SJSA1 (cell line): ENCODE measurements around the gene KLF2. TPM values are rescaled to one million over a fixed set of nuclear protein-coding genes. Genes with fewer than 3 reads are reported as not detected.
A peak's percentile ranks its signal among the peaks of the same experiment; 100 is the strongest.
"Not testable (repeated sequence)": the region's sequence is repeated elsewhere in the genome, so short reads cannot be mapped to it uniquely, and the experiment has no call there.

Experiments used
- DNase-seq, 2 experiments: peaks; one replicate each; pipeline ENCODE4 v3.0.0-alpha.2; 2015 to 2020; ENCODE audit warnings: low spot score in 2 of 2, low read depth in 1 of 2
- H3K27ac ChIP-seq: fragments of 250-450 bp; sonication (Bioruptor Pico); 2 replicates; pipeline ENCODE4 v1.5.1; 2020; ENCODE audit warnings: mild to moderate bottlenecking, moderate library complexity
- H3K27me3 ChIP-seq: fragments of 250-450 bp; sonication (Bioruptor Pico); replicated peaks from 2 replicates; pipeline ENCODE4 v1.5.1; 2020; ENCODE audit warnings: mild to moderate bottlenecking, moderate library complexity
- H3K36me3 ChIP-seq: fragments of 250-450 bp; sonication (Bioruptor Pico); 2 replicates; pipeline ENCODE4 v1.5.1; 2020; ENCODE audit warnings: mild to moderate bottlenecking
- H3K4me1 ChIP-seq: fragments of 250-450 bp; sonication (Bioruptor Pico); replicated peaks from 2 replicates; pipeline ENCODE4 v1.6.1; 2021; ENCODE audit warnings: mild to moderate bottlenecking
- H3K4me3 ChIP-seq: fragments of 250-450 bp; sonication (Bioruptor Pico); 2 replicates; pipeline ENCODE4 v1.5.1; 2020; ENCODE audit warnings: mild to moderate bottlenecking
- H3K9me3 ChIP-seq: fragments of 250-450 bp; sonication (Bioruptor Pico); replicated peaks from 2 replicates; pipeline ENCODE4 v1.5.1; 2020; ENCODE audit warnings: mild to moderate bottlenecking
- total RNA-seq: library from RNA; depleted of rRNA; stranded (reverse); fragments of >200 nt; shearing (Covaris generic); gene quantifications from 2 replicates; pipeline ENCODE4 v1.2.3, GENCODE V29; 2014; rRNA removed

Gene KLF2
- total RNA-seq: 12.6 and 15.2 TPM in 2 replicates

DNA sequence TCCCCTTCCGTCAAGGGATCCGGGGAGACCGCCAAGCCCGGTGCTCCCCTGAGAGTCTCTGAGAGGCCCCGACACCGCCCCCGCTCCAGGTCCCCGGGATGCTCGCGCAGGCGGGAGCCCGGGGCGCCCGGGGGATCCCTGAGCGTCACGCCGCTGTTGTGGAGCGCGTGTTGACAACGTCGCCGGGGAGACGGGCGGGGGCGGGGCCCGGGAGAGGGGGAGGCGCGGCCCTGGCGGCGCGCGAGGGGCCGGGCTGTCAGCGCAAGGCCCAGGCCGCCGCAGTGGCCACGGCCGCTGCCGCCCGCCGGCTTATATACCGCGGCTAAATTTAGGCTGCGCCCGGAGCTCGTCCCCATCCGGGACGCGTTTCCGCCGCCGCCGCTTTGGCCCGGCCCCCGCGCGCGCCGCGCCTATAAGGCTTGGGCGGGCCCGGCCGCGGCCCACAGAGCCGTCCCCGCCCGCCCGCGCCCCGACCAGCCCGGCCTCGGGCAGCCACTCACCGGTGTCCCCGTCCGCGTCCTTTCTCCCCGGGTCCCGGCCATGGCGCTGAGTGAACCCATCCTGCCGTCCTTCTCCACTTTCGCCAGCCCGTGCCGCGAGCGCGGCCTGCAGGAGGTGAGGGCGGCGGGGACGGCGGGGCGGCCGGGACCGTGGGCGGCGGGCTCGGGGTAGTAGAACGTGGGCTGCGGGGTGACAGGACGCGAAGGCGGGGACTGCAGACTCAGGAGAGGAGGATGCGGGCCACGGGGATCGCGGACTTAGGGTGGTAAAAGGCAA is at the start of gene KLF2:
Gene KLF2 (plus strand): TSS at position 443 of the 777 bp plus-strand sequence. CDS start 98 bp downstream, at position 541.
- H3K27me3 ChIP-seq: 0 out of 2 replicates have a peak, but pooled peaks cover 3% of the 10 kb centered on the region
- peaks cover 11% of the 10 kb centered on the region; the same call in 1 of the 2 replicates for H3K9me3 ChIP-seq
- H3K27ac ChIP-seq: peak within 1 kb of the TSS; percentile 93
- peak; percentile 85 to 97 for DNase-seq
- peaks cover 49% of the 10 kb centered on the region for H3K36me3 ChIP-seq
- H3K4me3 ChIP-seq: peak within 1 kb of the TSS; percentile 97
- H3K4me1 ChIP-seq: peaks cover 70% of the 10 kb centered on the region

DNA sequence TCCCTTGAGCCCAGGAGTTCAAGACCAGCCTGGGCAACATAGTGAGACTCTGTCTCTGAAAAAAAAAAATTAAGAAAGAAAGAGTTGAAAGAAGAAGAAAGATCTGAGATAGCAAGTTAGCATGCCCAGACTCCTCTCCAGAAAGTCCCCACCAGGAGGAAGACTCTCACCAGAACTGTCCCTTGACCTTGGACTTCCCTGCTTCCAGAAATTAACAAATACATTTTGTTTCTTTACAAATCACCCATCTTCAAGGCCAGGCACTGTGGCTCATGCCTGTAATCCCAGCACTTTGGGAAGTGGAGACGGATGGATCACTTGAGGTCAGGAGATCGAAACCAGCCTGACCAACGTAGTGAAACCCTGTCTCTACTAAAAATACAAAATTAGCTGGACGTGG is 44.3 kb upstream of the KLF2 start:
- Histone ChIP-seq H3K27ac (no peak overlapping the region), H3K27me3 (no peaks in the 10 kb centered on the region), H3K36me3 (no peaks in the 10 kb centered on the region), H3K9me3 (no peaks in the 10 kb centered on the region), H3K4me3 (no peak overlapping the region), H3K4me1 (peaks cover 25% of the 10 kb centered on the region)
- DNase-seq: no peak

DNA sequence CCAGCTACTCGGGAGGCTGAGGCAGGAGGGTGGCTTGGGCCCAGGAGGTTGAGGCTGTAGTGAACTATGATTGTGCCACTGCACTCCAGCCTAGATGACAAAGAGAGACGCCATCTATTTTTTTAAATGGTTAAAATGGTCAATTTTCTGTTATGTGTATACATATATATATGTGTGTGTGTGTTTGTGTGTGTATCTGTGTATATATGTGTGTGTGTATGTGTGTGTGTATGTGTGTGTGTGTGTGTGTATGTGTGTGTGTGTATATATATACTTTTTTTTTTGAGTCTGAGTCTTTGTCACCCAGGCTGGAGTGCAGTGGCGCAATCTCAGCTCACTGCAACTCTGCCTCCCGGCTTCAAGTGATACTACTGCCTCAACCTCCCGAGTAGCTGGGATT is 42.9 kb upstream of the KLF2 start:
- Histone ChIP-seq H3K27me3 (no peaks in the 10 kb centered on the region), H3K9me3 (no peaks in the 10 kb centered on the region), H3K36me3 (no peaks in the 10 kb centered on the region), H3K27ac (no peak overlapping the region), H3K4me1 (peaks cover 25% of the 10 kb centered on the region), H3K4me3 (no peak overlapping the region)
- DNase-seq: no peak

DNA sequence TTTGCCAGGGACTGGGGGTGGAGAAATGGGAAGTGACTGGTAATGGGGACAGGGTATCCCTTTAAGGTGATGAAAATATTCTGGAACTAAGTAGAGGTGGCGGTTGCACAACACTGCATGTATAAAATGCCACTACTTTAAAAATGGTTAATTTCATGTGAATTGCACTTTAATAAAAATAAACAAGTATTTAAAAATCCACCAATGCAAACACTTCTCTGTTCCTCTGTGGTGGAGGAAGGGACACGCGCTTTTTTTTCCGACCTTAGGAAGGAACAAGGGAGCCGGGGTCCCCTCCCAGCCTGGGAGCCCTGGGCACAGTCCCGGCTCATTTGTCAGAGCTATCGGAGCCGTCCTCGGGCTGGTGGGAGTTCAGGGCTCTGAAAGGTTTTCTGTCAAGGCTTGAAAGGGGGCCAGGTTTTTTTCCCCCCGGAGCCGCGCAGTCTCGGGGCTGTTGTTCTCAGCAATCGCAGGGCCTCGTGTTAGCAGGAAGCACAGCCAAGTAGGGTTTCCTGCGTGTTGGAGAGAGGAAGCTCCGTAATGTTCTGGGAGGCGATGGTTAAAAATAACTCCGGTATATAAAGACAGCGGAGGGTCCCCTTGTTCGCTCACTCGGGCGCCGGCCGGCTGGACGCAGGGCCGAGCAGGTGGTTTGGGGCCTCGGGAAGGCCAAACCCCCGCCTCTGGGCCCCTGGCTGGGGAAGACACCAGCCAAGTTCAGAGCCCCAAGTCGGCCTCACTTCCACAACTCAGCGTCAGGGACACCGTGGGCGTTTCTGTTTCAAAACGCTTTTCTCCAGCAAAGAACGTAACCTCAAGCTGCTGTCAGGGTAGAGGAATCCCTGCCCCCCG is 41.2 kb upstream of the KLF2 start:
- Histone ChIP-seq H3K4me3 (no peak overlapping the region), H3K9me3 (no peaks in the 10 kb centered on the region), H3K27me3 (no peaks in the 10 kb centered on the region), H3K36me3 (no peaks in the 10 kb centered on the region), H3K4me1 (peaks cover 25% of the 10 kb centered on the region), H3K27ac (peak overlapping the region; percentile 40)
- DNase-seq: no peak

DNA sequence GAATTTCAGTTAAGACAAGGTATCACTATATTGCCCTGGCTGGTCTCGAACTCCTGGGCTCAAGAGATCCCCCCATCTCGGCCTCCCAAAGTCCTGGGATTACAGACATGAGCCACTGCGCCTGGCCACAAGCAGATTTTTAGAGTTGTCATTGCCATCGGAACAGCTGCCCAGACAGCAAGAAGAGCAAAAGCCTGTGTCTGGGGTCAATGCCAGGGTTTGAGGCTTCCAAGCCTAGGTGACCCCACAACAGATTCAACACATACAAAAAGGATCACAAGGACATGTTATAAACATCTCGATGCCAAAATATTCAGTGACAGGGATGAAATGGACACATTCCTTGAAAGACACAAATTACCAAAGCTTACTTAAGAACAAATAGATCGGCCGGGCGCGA is 40.1 kb upstream of the KLF2 start:
- peaks cover 17% of the 10 kb centered on the region for H3K4me1 ChIP-seq
- no peaks in the 10 kb centered on the region for H3K36me3 ChIP-seq
- H3K27me3 ChIP-seq: no peaks in the 10 kb centered on the region
- DNase-seq: no peak
- H3K27ac ChIP-seq: no peak overlapping the region
- no peak overlapping the region for H3K4me3 ChIP-seq
- H3K9me3 ChIP-seq: no peaks in the 10 kb centered on the region

DNA sequence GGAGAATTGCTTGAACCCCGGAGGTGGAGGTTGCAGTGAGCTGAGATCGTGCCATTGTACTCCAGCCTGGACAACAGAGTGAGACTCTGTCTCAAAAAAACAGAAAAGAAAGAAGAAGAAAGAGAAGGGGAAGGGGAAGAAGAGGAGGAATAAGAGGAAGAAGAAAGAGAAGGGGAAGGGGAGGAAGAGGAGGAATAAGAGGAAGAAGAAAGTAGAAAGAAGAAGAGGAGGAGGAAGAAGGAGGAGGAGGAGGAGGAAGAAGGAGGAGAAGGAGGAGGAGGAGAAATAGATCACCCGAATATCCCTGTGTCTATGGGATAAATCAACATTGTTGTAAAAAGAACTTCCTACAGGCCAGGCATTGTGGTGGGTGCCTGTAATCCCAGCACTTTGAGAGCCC is 39.5 kb upstream of the KLF2 start:
- DNase-seq: not testable (repeated sequence)
- peaks cover 11% of the 10 kb centered on the region for H3K4me1 ChIP-seq

DNA sequence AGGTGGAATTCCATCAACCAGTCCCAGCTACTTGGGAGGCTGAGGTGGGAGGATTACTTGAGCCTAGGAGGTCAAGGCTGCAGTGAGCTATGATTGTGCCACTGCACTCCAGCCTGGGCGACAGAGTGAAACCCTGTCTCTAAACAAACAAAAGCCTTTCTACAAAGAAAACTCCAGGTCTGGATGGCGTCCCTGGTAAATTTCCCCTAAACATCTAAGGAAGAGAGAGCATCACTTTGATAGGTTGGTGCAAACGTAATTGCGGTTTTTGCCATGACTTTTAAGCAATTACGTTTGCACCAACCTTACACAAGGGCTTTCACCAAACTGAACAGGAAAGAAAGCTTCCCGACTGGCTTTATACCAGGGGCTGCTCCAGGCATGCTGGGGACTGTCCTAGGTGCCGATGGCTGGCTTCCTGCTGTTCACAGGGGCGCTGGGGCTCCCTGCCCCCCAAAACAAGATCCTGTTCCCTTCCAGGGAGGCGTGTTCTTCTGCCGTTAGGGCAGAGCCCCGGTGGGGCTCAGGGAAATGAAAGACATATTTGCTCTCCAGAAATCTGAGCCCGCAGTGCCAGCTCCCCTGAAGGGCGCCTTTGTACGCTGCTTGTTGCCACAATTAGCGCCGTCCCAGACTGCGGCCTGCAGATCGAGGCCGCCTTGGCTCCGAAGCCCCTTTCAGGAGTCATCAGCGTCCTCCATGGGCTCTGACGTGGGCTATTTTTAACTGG is 38.7 kb upstream of the KLF2 start:
- Histone ChIP-seq H3K27ac (no peak overlapping the region), H3K9me3 (no peaks in the 10 kb centered on the region), H3K27me3 (no peaks in the 10 kb centered on the region), H3K4me3 (no peak overlapping the region), H3K36me3 (no peaks in the 10 kb centered on the region), H3K4me1 (peaks cover 11% of the 10 kb centered on the region)
- DNase-seq: no peak

More for the DNA sequence above, 39.5 kb upstream of the KLF2 start:
- H3K27me3 ChIP-seq, H3K4me3 ChIP-seq, H3K9me3 ChIP-seq, H3K36me3 ChIP-seq, H3K27ac ChIP-seq: not testable (repeated sequence)

DNA sequence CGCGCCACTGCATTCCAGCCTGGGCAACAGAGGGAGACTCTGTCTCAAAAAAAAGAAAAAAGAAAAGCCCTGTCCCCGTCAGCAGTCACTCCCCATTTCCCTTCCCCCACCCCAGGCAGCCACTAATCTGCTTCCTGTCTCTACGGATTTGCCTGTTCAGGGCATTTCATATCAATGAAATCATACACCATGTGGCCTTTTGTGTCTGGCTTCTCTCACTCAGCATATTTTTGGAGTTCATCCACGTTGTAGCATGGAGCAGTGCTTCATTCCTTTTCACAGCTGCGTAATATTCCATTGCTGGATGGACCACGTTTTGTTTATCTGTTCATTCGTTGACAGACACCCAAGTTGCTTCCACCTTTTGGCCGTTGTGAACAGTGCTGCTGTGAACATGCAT is 36.1 kb upstream of the KLF2 start:
- no peak for DNase-seq
- Histone ChIP-seq H3K27me3 (no peaks in the 10 kb centered on the region), H3K27ac (no peak overlapping the region), H3K9me3 (no peaks in the 10 kb centered on the region), H3K4me1 (peaks cover 16% of the 10 kb centered on the region), H3K36me3 (no peaks in the 10 kb centered on the region), H3K4me3 (no peak overlapping the region)

DNA sequence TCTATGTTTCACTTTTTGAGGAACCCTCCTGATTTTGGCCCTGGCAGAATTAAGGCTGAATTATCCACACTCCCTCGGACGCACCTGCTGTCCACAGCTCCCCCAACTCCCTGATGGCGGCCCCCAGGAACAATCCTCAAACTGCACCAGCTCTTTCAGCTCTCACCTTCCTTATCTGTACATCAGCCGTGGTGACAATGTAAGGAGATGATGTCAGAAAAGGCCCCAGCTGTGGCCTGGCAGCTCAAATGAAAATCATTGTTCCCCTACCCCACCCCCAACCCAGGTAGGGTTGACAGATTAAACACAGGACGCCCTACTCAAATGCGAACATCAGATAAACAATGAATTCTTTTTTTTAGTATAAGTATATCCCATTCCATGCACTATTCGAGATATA is 35.0 kb upstream of the KLF2 start:
- H3K27ac ChIP-seq: no peak overlapping the region
- no peaks in the 10 kb centered on the region for H3K36me3 ChIP-seq
- H3K4me1 ChIP-seq: peaks cover 20% of the 10 kb centered on the region
- H3K4me3 ChIP-seq: no peak overlapping the region
- no peaks in the 10 kb centered on the region for H3K9me3 ChIP-seq
- H3K27me3 ChIP-seq: no peaks in the 10 kb centered on the region
- DNase-seq: no peak

DNA sequence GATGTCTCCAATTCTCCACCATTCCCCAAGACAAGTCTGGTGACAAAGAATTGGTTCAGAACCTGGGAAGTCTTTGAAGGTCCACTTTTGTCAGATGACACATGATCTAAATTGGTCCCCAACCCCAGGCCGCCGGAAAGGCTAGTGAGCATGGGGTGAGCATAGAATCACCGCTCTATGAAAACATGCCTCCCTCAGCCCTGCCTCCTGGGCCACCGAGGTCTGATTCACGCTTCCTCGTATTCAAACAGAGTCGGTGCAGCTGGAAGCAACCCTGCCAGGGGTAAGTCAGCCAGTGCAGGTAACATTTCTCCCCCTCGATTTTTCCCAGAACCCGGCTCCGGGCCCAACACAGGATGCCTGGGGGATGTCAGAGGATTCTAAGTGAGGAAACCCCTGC is 33.9 kb upstream of the KLF2 start:
- Histone ChIP-seq H3K4me1 (peaks cover 20% of the 10 kb centered on the region), H3K9me3 (no peaks in the 10 kb centered on the region), H3K27ac (no peak overlapping the region)

DNA sequence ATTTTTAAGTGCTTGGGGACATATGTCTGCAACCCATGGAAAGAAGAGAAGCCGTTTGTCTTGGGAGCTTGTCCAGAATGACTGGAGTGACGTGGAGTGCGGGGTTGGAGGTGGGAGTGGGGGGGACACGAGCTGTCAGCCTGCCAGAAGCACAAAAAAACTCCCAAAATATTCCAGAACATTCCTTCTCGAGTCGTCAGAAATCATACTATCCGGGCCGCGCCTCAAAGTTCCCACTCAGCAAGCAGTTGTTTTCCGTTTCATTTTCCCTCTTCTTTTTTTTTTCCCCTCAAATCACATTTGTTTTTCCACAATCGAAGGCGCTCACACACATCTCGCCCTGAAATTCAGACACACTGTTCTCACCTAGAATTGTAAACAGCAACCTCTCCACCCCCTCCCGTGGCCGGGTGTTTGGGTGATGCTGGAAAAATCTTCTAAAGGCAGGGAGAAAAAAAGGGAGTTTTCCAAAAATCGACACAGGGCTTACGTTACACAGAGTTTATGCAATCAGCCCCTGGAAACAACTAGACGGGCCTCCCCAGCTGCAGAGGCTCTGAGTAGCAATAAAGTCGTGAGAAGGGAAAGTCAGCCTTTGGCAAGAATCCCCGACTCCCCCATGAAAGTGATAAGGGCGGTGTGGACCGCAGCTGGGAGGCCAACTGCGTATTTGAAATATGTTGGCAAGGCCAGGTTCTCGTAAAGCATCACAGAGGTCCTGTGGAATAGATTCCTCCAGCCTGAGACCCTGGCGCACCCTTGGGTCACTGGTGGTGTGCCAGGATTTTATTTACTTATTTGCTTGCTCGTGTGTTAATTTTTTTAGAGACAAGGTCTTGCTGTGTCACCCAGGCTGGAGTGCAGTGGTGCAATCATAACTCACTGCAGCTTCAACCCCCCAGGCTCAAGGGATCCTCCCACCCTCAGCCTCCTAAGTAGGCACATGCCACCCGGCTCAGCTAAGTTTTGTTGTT is 31.2 kb upstream of the KLF2 start:
- no peaks in the 10 kb centered on the region for H3K36me3 ChIP-seq
- H3K9me3 ChIP-seq: no peaks in the 10 kb centered on the region
- H3K27ac ChIP-seq: peak overlapping the region; percentile 91
- peaks cover 35% of the 10 kb centered on the region for H3K4me1 ChIP-seq
- peak overlapping the region; percentile 18 for H3K4me3 ChIP-seq
- peak; percentile 84 to 91 for DNase-seq
- no peaks in the 10 kb centered on the region for H3K27me3 ChIP-seq

More for the DNA sequence above, 33.9 kb upstream of the KLF2 start:
- no peaks in the 10 kb centered on the region for H3K27me3 ChIP-seq
- H3K4me3 ChIP-seq: no peak overlapping the region
- no peaks in the 10 kb centered on the region for H3K36me3 ChIP-seq
- no peak for DNase-seq

DNA sequence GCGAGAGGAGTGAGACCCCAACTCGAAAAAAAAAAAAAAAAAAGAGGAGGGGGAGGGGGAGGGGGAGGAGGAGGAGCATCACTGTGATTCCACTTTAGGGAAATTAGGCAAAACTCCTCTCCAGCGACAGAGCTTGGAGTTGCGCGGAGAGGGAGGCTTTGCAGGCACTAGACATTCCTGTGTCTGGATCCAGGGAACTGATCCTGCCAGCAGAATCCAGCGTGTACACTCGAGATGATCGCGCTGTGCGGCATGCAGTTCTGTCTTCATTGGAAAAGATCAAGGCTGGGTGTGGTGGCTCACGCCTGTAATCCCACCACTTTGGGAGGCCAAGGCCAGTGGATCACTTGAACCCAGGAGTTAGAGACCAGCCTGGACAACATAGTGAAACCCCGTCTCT is 29.6 kb upstream of the KLF2 start:
- Histone ChIP-seq H3K4me3 (no peak overlapping the region), H3K9me3 (no peaks in the 10 kb centered on the region), H3K4me1 (peaks cover 35% of the 10 kb centered on the region), H3K27me3 (no peaks in the 10 kb centered on the region), H3K27ac (no peak overlapping the region), H3K36me3 (no peaks in the 10 kb centered on the region)
- no peak for DNase-seq

DNA sequence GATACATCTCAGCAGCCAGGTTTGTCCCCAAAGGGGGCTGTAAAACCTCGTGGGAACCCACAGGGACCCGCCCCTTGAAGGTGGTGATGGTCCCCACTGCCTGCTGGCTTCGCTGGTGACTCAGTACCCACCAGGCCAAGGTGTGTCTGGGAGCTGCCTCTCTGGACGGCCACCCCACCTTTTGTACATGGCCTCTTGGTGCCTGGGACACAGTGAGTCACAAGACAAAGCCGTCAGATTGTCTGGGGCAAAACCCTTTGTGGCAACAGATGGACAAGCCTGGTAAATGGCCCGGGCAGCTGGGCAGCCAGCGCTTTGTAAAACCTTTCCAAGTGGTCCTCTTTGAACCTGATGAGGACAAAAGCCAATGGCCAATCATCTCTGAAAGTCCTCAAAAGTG is 27.9 kb upstream of the KLF2 start:
- peak in 1 of 2 experiments; percentile 62 for DNase-seq
- Histone ChIP-seq H3K36me3 (no peaks in the 10 kb centered on the region), H3K27ac (no peak overlapping the region), H3K27me3 (no peaks in the 10 kb centered on the region), H3K9me3 (no peaks in the 10 kb centered on the region), H3K4me1 (peaks cover 35% of the 10 kb centered on the region), H3K4me3 (no peak overlapping the region)
